Measurements from ENCODE around the gene SCRG1.

SCRG1 gene

GRCh38 chr4:173357939-173358338 is 41.0 kb downstream of the SCRG1 start:
- no peak for DNase-seq

GRCh38 chr4:173347467-173347866 is 51.4 kb downstream of the SCRG1 start:
- no peak for DNase-seq

GRCh38 chr4:173346074-173346473 is 52.8 kb downstream of the SCRG1 start:
- no peak for DNase-seq

GRCh38 chr4:173345648-173346047 is 53.3 kb downstream of the SCRG1 start:
- peak; percentile 53 for DNase-seq

GRCh38 chr4:173343832-173344397 is 55.0 kb downstream of the SCRG1 start:
- no peak for DNase-seq

GRCh38 chr4:173337463-173337862 is 61.5 kb downstream of the SCRG1 start:
- no peak for DNase-seq

GRCh38 chr4:173334891-173335752 is 63.8 kb downstream of the SCRG1 start:
- peak; percentile 96 for DNase-seq
